LNCAP (cell line): Measurements from ENCODE around the gene RECQL5.

Experiments
- CTCF ChIP-seq: fragments of 450-650 bp; IDR thresholded peaks from 2 replicates; pipeline ENCODE4 v1.5.1; 2017; ENCODE audit warnings: mild to moderate bottlenecking

RECQL5 gene

GRCh38 chr17:75617218-75617617 is 49.7 kb downstream of the RECQL5 start:
- no peak for TF ChIP-seq CTCF

- no peak for TF ChIP-seq CTCF
These were observed 50.3 kb downstream of the RECQL5 start for GRCh38 chr17:75616521-75617122.

GRCh38 chr17:75615301-75615700 is 51.7 kb downstream of the RECQL5 start:
- TF ChIP-seq CTCF: no peak

- no peak for TF ChIP-seq CTCF
These were observed 52.2 kb downstream of the RECQL5 start for GRCh38 chr17:75614556-75615270.

- TF ChIP-seq CTCF: no peak
These were observed 52.9 kb downstream of the RECQL5 start for GRCh38 chr17:75614006-75614405.

GRCh38 chr17:75612906-75613626 is 53.9 kb downstream of the RECQL5 start:
- TF ChIP-seq CTCF: no peak

GRCh38 chr17:75611851-75612429 is 55.0 kb downstream of the RECQL5 start:
- TF ChIP-seq CTCF: no peak
